Effector memory CD8-positive, alpha-beta T cell (primary cell): ENCODE measurements around the gene ZNF579.

ENCODE experiments used
- ATAC-seq: fragments of 150-1000 bp; cut with Tn5 transposase; replicated peaks from 2 replicates; pipeline ENCODE4 v1.10.0; 2021; ENCODE audit warnings: mild to moderate bottlenecking, moderate library complexity
- DNase-seq, 3 experiments: peaks; one replicate each; pipeline ENCODE4 v3.0.0; 2021
- H3K27ac Mint-ChIP-seq, 2 donors: one replicate each; pipeline ENCODE4 v1.8.0; 2022; ENCODE audit warnings: mild to moderate bottlenecking in 2 of 2, mixed read lengths in 2 of 2, moderate library complexity in 2 of 2
- H3K27me3 Mint-ChIP-seq, 2 donors: one replicate each; pipeline ENCODE4 v1.8.0; 2022; ENCODE audit warnings: mixed read lengths in 2 of 2
- H3K36me3 Mint-ChIP-seq: one replicate; pipeline ENCODE4 v1.8.0; 2022; ENCODE audit warnings: mild to moderate bottlenecking, moderate library complexity, mixed read lengths; ENCODE audit not compliant: insufficient read depth
- H3K4me1 Mint-ChIP-seq, 2 donors: one replicate each; pipeline ENCODE4 v1.8.0; 2022; ENCODE audit warnings: low read depth in 2 of 2, mixed read lengths in 2 of 2
- H3K4me3 Mint-ChIP-seq, 2 donors: one replicate each; pipeline ENCODE4 v1.8.0; 2022; ENCODE audit warnings: mild to moderate bottlenecking in 2 of 2, mixed read lengths in 2 of 2, moderate library complexity in 2 of 2
- H3K9me3 Mint-ChIP-seq, 2 donors: one replicate each; pipeline ENCODE4 v1.8.0; 2022; ENCODE audit warnings: mixed read lengths in 2 of 2

ZNF579 gene

GRCh38 chr19:55618426-55618825 is 37.8 kb upstream of the ZNF579 start:
- Mint-ChIP-seq H3K27me3 (no peaks in the 10 kb centered on the region), H3K9me3 (no peaks in the 10 kb centered on the region), H3K4me3 (no peak overlapping the region), H3K27ac (no peak overlapping the region), H3K4me1 (peaks cover 6 to 8% of the 10 kb centered on the region in 2 donors), H3K36me3 (peaks cover 17% of the 10 kb centered on the region)
- ATAC-seq: no peak
- no peak for DNase-seq

- H3K27ac Mint-ChIP-seq: no peak overlapping the region
- H3K36me3 Mint-ChIP-seq: peaks cover 17% of the 10 kb centered on the region
- no peaks in the 10 kb centered on the region for H3K9me3 Mint-ChIP-seq
- no peaks in the 10 kb centered on the region for H3K27me3 Mint-ChIP-seq
- DNase-seq (no peak), ATAC-seq (no peak)
- no peak overlapping the region for H3K4me3 Mint-ChIP-seq
- H3K4me1 Mint-ChIP-seq: peaks cover 10 to 15% of the 10 kb centered on the region in 2 donors
These were observed 36.8 kb upstream of the ZNF579 start for GRCh38 chr19:55617426-55617825.

- Mint-ChIP-seq H3K27ac (no peak overlapping the region), H3K36me3 (peaks cover 17% of the 10 kb centered on the region), H3K4me3 (no peak overlapping the region)
These were observed 35.8 kb upstream of the ZNF579 start for GRCh38 chr19:55616395-55616875.

GRCh38 chr19:55615543-55616394 is 35.1 kb upstream of the ZNF579 start:
- Mint-ChIP-seq H3K4me1 (peaks cover 13 to 20% of the 10 kb centered on the region in 2 donors), H3K4me3 (no peak overlapping the region), H3K36me3 (peaks cover 18% of the 10 kb centered on the region), H3K27me3 (no peaks in the 10 kb centered on the region), H3K9me3 (no peaks in the 10 kb centered on the region), H3K27ac (no peak overlapping the region)
- DNase-seq: no peak
- ATAC-seq: no peak

More at GRCh38 chr19:55616395-55616875, 35.8 kb upstream of the ZNF579 start:
- DNase-seq: no peak
- Mint-ChIP-seq H3K9me3 (no peaks in the 10 kb centered on the region), H3K4me1 (peaks cover 13 to 20% of the 10 kb centered on the region in 2 donors), H3K27me3 (no peaks in the 10 kb centered on the region)
- no peak for ATAC-seq

GRCh38 chr19:55614711-55615542 is 34.3 kb upstream of the ZNF579 start:
- H3K27ac Mint-ChIP-seq: no peak overlapping the region

GRCh38 chr19:55613930-55614710 is 33.5 kb upstream of the ZNF579 start:
- peaks cover 28% of the 10 kb centered on the region for H3K36me3 Mint-ChIP-seq
- no peak overlapping the region for H3K27ac Mint-ChIP-seq
- peaks cover 20 to 27% of the 10 kb centered on the region in 2 donors for H3K4me1 Mint-ChIP-seq
- no peaks in the 10 kb centered on the region for H3K27me3 Mint-ChIP-seq
- no peak overlapping the region for H3K4me3 Mint-ChIP-seq
- ATAC-seq (no peak), DNase-seq (no peak)
- no peaks in the 10 kb centered on the region for H3K9me3 Mint-ChIP-seq

More at GRCh38 chr19:55614711-55615542, 34.3 kb upstream of the ZNF579 start:
- no peak for DNase-seq
- no peak for ATAC-seq
- H3K9me3 Mint-ChIP-seq: no peaks in the 10 kb centered on the region
- no peaks in the 10 kb centered on the region for H3K27me3 Mint-ChIP-seq
- H3K4me1 Mint-ChIP-seq: peaks cover 12 to 22% of the 10 kb centered on the region in 2 donors
- H3K36me3 Mint-ChIP-seq: peaks cover 26% of the 10 kb centered on the region
- H3K4me3 Mint-ChIP-seq: no peak overlapping the region

- H3K4me1 Mint-ChIP-seq: peaks cover 24 to 28% of the 10 kb centered on the region in 2 donors
These were observed 32.7 kb upstream of the ZNF579 start for GRCh38 chr19:55613396-55613795.

GRCh38 chr19:55611983-55612645 is 31.5 kb upstream of the ZNF579 start:
- Mint-ChIP-seq H3K27ac (peak overlapping the region; percentile 46 to 73), H3K4me3 (no peak overlapping the region), H3K27me3 (no peaks in the 10 kb centered on the region), H3K36me3 (peaks cover 22% of the 10 kb centered on the region), H3K9me3 (no peaks in the 10 kb centered on the region), H3K4me1 (peaks cover 34% of the 10 kb centered on the region in 2 donors)
- no peak for ATAC-seq
- DNase-seq: no peak

More at GRCh38 chr19:55613396-55613795, 32.7 kb upstream of the ZNF579 start:
- H3K4me3 Mint-ChIP-seq: no peak overlapping the region
- H3K27me3 Mint-ChIP-seq: no peaks in the 10 kb centered on the region
- H3K27ac Mint-ChIP-seq: no peak overlapping the region
- peaks cover 28% of the 10 kb centered on the region for H3K36me3 Mint-ChIP-seq
- ATAC-seq: no peak
- no peak for DNase-seq
- H3K9me3 Mint-ChIP-seq: no peaks in the 10 kb centered on the region

GRCh38 chr19:55611300-55611982 is 30.8 kb upstream of the ZNF579 start:
- H3K36me3 Mint-ChIP-seq: peaks cover 21% of the 10 kb centered on the region
- peak overlapping the region in 1 of 2 donors; percentile 20 for H3K27ac Mint-ChIP-seq
- no peaks in the 10 kb centered on the region for H3K27me3 Mint-ChIP-seq
- no peak overlapping the region for H3K4me3 Mint-ChIP-seq
- peaks cover 41% of the 10 kb centered on the region in 2 donors for H3K4me1 Mint-ChIP-seq
- DNase-seq (no peak), ATAC-seq (no peak)
- H3K9me3 Mint-ChIP-seq: no peaks in the 10 kb centered on the region

GRCh38 chr19:55609326-55609725 is 28.7 kb upstream of the ZNF579 start:
- peaks cover 39% of the 10 kb centered on the region for H3K36me3 Mint-ChIP-seq
- DNase-seq (no peak), ATAC-seq (no peak)
- H3K9me3 Mint-ChIP-seq: no peaks in the 10 kb centered on the region
- no peak overlapping the region for H3K27ac Mint-ChIP-seq
- peaks cover 53 to 57% of the 10 kb centered on the region in 2 donors for H3K4me1 Mint-ChIP-seq
- H3K27me3 Mint-ChIP-seq: no peaks in the 10 kb centered on the region
- H3K4me3 Mint-ChIP-seq: no peak overlapping the region

GRCh38 chr19:55606817-55607216 is 26.2 kb upstream of the ZNF579 start:
- H3K4me1 Mint-ChIP-seq: peaks cover 46 to 47% of the 10 kb centered on the region in 2 donors
- no peak for ATAC-seq
- no peaks in the 10 kb centered on the region for H3K27me3 Mint-ChIP-seq
- peaks cover 40% of the 10 kb centered on the region for H3K36me3 Mint-ChIP-seq
- peak overlapping the region; percentile 80 to 87 for H3K27ac Mint-ChIP-seq
- H3K4me3 Mint-ChIP-seq: peak overlapping the region; percentile 85 to 86
- no peak for DNase-seq
- no peaks in the 10 kb centered on the region for H3K9me3 Mint-ChIP-seq

- Mint-ChIP-seq H3K4me1 (peaks cover 47% of the 10 kb centered on the region in 2 donors), H3K27ac (peak overlapping the region; percentile 80 to 87), H3K9me3 (no peaks in the 10 kb centered on the region), H3K27me3 (no peaks in the 10 kb centered on the region), H3K4me3 (peak overlapping the region; percentile 85 to 86), H3K36me3 (peaks cover 40% of the 10 kb centered on the region)
- ATAC-seq (no peak), DNase-seq (no peak)
These were observed 25.8 kb upstream of the ZNF579 start for GRCh38 chr19:55606471-55606787.
